DMS153 treated with DMSO at 0.1 percent for 48 hours (cell line): ENCODE results near the gene FRMPD4.

ENCODE experiments used
- DNase-seq: peaks from one replicate; lab custom pipeline; 2025; ENCODE audit not compliant: unreplicated experiment; lab: John Stamatoyannopoulos, UW

The FRMPD4 gene

DNA sequence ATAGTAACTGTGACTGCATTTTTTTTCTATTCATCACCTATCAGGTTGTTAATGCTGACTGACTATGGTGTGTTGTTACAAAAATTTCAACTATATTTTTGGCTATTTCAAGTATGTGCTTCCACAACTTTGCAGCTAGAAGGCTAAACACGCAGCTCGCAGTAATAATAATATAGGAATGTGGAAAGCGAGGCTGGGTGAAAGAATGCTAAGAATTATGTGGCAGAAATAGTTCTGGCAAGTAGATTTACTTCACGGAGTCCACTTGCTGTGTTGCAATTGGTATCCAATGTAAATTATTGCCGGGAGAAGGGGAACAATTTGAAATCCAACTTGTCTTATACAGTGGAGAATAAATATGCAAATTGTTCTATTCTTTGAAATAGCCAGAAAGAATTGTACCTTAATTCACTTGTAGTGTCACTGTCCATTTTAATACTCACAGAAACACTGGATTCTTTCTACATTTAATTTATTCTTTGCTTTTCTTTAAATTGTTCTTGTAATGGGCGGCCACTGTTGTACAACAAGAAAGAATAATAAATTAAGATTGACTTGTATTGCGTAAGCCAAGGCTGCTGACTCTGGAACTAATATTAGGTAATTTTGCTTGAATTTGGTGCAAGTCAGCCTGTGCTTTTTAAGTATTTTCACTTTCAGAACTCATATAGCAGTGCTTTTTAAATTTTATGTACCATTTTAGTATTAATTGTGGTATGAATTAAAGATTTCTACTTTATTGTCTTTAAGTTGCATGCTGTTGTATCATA is 154.9 kb downstream of the FRMPD4 start:
- DNase-seq, result no peak

DNA sequence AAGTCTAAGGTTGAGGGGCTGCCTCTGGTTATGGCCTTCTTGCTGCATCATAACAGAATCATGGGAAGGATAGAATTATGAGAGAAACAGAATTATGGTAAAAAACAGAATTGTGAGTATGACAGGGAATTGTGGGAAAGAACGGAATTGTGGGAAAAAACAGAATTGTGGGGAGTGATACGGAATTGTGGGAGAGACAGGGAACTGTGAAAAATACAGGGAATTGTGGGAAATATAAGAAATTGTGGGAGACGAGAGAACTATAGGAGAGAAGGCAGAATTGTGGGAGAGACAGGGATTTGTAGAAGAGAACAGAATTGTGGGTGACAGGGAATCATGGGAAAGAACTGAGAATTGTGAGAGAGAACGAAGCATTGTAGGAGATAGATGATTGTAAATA is 159.1 kb downstream of the FRMPD4 start:
- DNase-seq, result no peak

DNA sequence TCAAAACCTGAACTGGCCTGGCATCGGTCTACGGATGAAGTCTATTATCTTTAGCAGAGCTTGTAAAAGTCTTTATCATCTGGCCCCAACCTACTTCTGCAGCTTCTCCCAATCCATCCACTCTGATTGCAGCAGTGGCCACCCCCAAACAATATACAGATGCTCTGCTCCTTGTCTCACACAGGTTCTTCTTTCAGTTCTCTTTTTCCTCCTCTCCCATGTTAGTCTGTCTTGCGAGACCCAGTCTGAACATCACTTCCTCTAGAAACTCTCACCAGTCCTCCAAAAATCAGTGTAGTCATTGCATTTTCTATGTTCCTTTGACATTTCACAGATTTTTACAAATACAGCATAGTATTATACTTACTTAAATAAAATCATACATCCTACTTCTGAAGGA is 163.0 kb downstream of the FRMPD4 start:
- DNase-seq, result no peak

DNA sequence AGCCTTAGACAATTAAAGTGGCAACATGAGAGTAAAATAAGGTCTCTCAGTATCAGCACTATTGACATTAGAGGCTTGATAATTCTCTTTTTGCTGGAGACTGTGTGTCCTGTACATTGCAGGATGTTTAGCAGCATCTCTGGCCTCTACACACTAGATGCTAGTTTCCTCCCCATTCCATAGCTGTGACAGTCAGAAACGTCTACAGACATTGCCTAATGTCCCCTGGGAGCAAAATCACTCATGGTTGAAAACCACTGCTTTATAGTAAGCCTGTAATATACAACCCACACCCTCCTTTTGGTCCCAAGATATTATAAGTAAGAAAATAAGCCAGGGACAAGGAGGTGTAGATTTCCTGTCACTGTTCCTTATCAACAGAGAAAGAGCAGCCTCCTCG is 166.0 kb downstream of the FRMPD4 start:
- DNase-seq, result no peak

DNA sequence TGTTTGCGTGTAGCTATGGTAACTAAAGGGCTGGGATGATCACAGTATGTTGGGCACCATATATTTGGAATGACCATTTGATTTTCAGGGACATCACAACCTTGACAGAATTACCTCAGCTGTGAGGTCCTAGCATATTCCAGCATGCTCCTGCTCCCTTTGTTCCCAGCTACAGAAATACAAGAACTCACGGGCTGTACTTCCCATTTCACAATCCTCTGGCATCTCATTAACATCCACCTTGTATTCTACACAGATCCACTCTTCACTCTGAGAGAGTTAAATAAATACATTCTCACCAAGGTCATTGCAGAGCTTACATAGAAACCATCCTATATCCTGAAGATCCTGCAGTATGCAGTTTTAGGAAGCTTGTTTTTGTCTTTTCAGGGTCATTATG is 169.7 kb downstream of the FRMPD4 start:
- DNase-seq, result no peak

DNA sequence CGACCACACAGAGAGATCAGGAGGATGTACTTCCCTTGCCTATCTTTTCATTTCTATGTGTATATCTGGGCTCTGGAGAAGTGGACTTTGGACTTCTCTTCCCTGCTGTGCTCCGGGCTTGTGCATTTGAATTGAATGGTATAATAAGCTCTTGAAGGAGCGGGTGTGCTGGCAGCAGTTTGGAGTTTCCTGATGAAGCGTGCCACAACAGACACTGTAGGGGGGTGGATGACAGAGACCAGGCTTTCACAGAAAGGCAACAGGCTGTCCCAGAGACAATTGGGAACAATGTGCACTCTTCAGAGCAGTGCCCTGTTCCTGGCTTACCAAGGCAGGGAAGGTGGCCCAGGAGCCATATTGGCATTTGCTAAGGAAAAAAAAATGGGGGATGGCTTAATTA is 170.1 kb downstream of the FRMPD4 start:
- no peak for DNase-seq

DNA sequence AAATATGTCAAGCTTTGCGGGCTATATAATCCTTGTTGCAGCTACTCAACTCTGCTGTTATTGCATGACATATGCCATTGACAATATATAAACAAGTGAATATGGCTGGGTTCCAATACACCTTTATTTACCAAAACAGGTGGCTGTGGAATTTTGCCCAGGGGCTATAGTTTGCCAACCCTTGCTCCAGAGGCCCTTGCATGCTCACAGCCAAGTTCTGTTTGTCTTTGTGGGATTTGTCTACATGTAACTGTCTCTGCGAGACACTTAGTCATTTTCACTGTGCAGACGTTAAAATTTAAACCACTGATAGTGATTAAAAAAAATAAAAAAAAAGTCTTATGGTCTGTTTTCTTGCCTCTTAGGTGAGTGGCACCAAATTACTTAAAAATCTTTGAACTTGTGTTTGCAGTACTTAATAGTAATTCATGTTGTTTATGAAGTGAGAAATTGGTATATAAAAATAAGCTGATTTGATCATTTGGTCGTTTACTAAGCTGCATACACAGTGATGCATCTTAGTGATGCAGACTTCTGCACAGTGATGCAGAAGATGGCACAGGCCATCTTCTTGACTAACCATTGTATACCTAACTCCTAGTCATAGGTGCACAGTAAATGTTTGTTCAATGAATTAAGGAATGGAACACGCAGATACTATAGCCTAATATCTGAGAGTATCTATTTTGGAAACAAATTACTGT is 170.9 kb downstream of the FRMPD4 start:
- no peak for DNase-seq

DNA sequence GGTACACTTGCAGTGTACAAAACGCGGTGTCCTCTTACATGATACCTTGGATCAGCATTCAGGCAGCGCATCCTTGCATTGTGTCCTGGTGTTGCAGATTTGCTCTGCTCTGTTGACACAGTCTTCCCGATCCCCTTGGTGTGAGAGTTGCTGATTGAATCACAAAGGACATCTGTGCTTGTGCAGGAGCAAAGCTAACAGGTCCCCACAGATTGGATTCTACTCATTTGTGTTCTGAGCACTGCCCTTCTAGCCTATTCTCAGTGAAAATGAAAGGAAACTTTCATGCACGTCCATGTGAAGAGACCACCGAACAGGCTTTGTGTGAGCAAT is 171.4 kb downstream of the FRMPD4 start:
- DNase-seq, result no peak

DNA sequence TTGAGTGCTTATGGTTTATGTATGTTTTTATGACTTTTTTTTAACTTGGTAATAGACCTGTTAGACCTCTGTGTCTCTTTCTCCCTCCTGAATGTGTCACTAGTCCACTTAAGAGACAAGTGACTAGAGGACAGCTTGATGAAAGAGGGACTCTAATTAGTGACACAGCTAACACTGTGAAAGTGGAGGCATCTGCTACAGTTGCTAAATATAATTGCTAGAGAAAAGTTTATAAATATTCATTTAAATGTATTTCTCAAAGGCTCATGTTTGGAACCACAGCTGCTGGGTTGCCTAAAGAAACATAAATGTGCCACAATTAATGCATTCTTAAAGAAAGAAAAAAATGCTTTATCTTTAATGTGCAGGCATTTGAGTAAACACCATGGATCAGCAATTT is 176.4 kb downstream of the FRMPD4 start:
- DNase-seq, result no peak

DNA sequence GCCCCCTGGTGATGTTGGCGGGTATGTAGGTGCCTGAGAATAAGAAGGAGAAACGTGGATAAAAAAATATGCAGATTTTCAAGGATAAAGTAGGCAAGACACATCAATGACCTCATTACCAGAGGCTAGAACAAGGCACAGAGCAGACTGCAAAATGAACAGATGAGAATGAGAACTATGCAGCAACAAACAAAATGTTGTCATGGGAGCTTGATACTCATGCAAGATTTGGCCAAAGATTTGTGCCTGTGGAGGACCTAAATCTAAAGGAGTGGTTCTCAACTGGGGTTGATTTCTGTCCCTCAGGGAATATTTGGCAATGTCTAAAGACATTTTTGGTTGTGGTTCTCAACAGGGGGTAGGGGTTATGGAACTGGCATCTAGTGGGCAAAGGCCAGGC is 177.3 kb downstream of the FRMPD4 start:
- no peak for DNase-seq

DNA sequence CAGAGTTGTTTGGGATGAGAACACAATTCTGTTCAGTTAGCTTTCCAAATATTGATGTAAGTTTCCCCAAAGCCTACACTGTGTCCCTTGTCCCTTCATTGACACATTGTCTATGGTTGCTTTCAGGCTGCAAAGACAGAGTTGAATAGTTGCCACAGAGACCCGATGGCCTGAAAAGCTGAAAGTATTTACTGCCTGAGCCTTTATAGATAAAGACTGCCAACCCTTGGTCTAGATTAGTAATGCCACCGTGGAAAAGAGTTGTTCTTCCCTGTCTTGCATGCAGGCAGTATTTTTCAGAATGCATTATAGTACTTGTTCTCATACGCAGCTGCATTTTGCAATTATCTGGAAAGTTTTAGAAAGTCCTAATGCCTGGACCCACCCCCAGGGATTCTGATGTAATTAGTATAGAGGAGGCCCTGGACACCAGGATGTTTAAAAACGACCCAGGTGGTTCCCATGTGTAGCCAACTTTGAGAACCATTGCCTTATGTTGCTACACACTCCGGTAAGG is 180.8 kb downstream of the FRMPD4 start:
- DNase-seq, result no peak

DNA sequence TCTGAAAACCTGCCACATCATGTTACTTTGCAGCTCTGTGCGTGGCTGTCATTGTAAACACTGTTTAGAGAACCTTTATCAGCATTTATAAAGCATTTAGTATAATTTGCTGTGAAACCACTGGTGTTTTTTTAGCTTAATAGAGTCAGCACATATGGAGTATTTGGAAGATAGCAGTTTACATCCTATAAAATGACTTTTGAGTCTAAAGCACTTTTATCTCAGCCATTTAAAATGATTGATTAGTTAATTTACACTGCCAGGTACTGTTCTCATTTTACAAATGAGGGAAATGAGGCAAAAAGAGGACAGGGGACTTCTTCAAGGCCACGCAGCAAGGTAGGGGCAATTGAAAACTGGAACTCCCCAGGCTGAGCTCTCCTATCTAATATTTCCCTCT is 181.7 kb downstream of the FRMPD4 start:
- DNase-seq, result no peak

DNA sequence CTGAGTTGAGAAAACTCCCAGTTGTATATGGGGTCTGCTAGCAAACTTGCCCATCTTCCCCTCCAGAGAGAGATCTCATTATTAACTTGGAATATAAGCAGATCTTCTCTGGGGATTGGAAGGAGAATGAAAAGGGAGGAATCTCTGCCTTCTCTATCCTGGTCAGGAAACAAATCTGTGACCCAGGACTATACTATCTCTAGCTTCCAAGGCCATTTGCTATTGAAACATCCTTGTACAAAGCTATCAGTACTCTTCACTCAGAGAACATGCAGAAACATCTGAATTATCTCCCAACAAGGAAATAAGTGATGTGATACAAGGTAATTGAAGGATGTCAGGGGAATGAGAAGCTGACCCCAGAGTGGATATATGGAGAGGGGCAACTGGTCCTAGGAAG is 183.8 kb downstream of the FRMPD4 start:
- DNase-seq, result no peak

DNA sequence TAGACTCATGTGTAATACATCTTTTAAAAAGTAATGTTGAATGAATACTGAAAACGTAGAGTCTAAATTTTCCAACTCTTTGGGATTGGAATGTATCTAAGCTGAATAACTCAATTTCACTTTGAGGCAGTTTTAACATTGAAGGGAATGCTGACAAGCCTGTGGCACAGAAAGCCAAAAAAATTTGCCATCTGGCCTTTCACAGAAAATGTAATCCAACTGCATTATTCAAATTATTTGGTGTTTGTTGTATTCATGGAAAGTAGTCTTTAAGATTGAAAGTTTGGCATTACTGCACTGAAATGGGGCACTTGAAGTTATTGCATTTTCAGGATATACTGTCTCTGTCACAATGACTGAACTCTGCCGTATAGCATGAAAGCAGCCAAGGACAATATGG is 186.9 kb downstream of the FRMPD4 start:
- DNase-seq, result no peak

DNA sequence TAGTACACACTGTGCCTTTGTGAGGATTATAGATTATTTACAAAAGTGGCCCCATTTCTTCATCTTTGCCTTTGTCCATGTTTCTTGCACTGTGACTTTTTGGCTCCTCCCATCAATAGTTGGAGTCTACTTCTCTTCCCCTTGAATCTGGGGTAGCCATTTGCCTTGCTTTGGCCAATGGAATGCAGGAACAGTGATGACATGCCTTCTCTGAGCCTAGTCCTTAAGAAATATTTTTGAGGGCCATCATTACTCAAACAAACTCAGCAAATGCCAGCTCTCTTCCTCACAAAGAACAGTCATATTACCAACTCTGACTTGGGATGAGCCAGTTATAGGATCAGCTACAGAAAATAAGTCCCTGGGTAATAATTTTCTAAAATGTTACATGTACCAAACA is 189.6 kb downstream of the FRMPD4 start:
- no peak for DNase-seq

DNA sequence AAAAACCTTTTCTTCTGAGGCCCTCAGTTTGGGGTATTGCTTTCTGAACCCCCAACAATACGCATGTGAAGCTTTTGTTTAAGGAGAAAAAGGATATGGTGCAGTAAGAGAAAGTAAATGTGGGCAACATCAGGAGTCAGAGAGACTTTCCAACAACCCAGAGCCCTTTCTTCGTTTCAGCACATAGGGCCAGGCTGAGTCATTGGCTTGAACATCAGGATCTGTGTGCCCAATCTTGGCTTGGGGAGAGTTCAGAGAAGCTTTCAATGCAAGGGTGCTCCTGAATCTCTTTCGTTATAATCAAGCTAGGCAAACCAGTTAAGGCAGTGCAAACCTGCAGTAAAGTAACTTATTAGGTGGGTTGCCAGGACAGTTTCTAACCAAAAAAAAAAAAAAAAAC is 191.2 kb downstream of the FRMPD4 start:
- no peak for DNase-seq

DNA sequence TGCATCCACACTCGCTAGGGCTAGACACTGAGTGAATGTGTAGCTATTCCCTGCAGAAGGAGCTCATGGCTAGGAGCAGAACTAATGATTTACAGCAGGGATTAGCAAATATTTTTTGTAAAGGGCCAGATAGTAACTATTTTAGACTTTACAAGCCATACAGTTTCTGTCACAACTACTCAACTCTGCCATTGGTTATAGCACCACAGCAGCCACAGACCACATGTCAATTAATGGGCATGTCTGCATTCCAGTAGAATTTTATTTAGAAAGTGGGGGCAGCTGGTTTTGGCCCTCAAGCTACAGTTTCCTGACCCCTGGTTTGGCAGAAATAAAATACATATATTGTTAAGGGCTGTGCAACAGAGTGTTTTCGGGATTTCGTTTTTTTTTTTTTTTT is 192.6 kb downstream of the FRMPD4 start:
- DNase-seq, result no peak

DNA sequence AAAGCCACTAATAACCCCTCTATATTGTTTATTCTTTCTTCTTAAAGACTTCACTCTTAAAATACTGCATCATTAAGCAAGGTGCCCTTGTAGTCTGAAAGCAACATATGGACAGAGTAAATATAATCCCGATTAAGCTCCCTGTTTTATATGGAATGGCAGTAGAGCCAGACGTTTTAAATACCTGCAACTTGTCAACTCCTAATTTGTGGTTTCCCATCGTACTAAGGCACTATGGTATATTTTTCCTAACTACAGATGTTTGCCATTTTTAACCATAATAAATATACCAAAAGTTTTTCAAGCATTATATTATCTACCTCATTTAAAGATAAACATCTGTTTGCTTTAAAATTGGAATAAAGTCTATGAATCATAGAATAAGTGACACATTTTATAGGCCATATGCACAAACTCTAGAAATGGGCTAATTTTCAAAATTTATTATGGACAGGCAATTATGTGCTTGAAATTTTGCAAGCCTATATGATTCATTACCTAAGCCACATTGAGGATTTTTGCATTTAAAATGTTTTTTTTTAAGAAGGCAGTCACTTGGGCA is 194.6 kb downstream of the FRMPD4 start:
- no peak for DNase-seq

DNA sequence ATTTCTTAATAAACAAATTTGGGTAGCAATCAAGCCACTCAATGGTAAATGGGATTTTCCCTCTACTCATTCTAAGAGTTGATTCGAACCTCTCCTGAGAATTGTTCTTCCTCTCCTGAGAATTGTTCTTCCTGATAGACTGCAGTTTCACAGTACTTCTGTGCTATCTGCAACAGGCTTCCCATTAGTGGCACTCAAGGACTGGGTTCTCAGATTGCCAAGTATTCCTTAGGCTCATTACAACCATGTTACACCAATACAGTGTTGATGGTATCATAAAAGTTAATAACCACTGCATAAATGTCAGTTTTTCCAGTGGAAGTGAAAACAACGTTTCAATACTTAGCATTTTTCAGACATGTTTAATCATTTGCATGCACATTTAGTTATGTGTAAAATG is 201.6 kb downstream of the FRMPD4 start:
- DNase-seq, result no peak

DNA sequence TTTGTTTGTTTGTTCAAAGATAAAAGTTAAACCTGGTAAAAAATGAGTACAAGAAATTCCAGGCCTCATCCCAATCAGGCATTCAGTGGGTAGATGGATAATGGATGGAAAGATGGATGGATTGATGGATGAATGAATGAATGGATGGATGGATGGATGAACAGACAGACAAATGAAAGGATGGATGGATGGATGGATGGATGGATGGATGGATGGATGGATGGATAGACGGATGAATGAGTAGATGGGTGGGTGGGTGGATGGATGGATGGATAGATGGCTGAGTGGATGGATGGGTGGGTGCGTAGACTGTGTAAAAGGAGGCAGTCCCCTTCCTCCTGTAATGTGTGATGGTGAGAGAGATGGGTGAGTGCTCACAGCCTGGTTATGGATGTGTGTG is 206.7 kb downstream of the FRMPD4 start:
- no peak for DNase-seq

DNA sequence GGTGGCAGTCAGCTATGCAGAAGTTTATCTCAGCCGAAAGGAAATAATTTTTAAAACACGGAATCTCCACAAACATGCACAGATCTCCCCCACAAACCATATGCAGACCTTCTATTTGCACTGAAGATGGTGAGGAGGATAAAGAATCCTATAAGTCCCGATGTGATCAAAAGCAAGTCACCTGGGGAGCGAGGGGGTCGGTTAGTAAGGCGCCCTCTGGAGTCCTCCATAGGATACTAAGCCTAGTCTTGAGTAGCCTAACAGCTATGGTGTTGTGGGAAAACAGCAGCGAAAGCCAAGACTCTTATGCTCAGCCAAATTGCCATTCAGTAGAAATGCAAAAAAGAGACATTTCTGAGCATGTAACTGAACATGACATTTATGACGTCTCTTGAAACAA is 210.9 kb downstream of the FRMPD4 start:
- DNase-seq, result no peak

DNA sequence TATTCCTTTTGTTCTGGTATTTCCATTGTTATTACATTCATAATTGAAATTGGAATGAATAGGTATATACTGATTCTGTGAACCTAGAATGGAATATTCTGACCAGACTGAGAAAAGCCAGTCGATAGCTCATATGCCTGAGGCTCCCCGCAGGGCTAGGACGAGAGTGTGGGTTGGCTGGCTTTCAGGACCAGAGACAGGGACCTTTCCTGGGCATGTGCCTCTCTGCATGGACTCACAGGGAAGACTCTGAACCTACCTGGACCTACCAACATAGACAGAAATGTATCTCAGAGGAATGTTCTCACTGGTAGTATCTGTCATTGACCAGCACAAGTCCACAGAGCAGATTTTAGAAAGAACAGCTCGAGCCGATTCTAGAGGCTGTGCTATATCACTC is 214.6 kb downstream of the FRMPD4 start:
- DNase-seq, result no peak
